NCI-H2081 (cell line): ENCODE results near the gene SYNE1.

Source experiments
- DNase-seq, 2 experiments: peaks; one replicate each; lab custom pipeline; 2025; lab: John Stamatoyannopoulos, UW

Gene SYNE1

DNA sequence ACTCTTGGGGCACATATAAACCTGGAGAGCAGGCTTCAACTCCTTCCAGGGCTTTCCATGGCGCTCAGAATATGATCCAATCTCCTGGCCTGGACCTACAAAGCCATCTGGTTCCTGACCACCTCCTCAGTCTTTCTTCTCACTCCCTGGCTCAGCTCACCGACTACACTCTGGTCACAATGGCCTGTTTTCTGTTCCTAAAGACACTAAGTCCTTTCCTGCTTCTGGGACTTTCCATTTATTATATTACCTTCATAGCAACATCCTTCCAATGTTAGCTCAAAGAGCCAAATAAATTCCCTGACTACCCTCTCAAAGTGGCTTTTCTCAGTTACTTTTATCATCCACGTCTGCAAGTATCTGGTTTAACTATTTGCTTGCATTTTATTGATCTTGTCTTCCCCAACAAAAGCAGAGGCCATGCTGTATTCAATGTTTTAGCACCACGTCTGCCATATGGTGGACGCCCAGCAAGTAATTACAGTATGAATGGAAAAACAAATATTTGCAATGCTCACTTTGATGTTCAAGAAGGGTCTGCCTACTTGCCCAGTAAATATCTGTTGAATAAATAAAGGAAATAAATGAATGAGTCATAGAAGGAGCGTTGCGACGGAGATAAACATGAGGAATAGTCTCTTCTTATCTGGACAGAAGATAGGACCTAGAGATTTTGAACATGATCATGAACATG is 501.3 kb downstream of the SYNE1 start:
- DNase-seq, result peak in 1 of 2 experiments; percentile 53

DNA sequence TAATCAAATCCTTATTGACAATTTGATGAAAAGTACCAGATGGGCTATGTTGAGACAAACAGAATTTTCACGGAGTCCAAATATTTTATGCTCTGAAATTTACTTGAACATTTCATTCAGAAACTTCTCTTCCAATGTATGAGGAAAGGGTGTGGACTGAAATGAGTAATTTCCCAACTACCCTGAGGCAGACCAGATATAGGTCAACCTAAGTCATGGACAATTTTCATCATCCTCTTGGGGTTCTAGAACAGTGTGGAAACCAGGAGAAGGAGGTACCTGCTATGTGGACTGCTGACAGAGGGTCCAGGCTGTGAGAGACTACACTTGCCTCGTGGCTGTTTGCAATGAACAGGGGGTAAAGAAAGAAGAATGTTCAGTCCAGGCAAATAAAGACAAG is 506.7 kb downstream of the SYNE1 start:
- DNase-seq, result no peak

DNA sequence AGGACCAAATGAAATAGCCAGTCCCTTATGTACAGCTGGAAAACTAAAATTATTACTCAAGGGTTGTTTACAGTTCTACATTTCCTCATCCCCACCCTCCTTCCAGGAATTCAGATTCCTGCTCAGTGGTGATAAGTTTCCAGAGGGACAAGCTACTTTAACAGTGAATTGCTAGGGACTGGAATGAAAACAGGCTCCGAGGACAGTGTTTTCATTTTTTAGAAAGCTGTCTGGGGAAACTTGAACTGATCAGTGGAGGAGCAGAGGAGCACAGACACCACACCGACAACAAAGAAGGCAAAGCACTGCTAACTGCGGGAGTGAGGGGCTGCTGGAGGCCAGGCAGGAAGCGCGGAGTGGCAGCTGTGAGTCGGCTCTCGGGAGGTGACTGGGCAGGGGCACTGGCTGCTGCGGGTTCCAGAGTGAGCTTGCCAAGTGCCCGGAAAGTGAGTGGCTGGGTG is 507.4 kb downstream of the SYNE1 start:
- no peak for DNase-seq

DNA sequence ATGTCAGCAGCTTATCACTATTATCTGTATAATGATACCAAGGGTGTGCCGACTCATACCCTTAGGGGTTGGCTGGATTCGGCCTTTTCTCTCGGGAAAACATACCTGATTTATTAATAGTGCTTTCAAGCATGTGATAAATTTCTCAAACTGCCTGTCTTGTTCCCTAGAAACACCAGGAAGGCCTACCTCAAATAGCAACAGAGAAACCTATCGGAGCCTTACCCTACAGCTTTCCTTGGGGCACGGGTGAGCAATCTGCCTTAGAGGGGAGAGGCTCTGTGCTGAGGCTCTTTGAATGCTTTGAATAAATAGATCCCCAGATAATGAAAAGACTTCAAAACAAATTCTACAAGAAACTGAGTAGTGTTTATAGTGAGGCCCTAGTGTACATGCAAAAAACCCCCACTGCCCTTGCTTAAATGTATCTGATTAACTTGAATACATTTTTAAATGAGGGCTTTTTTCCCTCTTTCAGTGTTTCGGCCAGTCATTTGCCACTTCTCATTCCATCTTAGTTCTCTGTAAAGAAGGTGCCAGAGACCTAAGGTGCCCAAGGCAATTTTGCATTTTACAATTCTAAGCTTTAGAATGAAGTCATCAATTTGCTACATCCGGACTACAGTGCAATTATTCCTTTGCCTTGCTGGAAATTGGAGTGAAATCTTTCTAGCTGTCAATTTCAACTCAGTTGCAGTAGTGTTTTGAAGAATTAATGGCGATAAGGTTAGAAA is 509.6 kb downstream of the SYNE1 start:
- DNase-seq, result no peak

DNA sequence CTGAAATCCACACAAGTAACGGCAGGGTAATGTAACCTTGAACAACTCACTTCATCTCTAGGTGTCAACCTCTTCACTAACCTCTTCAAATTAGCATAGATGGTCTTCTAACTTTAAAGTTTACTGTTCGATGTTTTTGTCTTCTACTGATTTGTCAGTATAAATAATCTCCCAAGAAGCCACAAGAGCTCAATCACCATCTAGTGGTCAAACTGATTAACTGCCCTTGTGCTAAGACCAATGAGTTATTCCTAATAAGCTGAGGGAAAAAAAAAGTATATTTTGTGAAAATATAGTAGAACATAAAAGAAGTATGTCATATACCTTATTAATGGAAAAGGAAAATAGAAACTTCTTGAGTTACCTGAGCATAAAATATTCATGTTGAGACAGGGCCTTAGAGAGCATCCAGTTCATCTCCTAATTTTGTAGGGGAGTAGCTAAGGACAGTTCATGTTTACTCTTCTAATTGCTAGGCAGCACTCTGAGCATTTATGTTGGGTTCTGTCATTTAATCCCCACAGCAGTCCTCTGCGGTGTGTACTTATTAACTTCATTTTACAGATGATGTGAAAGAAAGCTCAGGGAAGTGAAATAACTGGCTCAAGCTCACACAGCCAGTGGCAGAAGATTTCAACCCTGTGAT is 512.6 kb downstream of the SYNE1 start:
- DNase-seq, result peak in 1 of 2 experiments; percentile 29

DNA sequence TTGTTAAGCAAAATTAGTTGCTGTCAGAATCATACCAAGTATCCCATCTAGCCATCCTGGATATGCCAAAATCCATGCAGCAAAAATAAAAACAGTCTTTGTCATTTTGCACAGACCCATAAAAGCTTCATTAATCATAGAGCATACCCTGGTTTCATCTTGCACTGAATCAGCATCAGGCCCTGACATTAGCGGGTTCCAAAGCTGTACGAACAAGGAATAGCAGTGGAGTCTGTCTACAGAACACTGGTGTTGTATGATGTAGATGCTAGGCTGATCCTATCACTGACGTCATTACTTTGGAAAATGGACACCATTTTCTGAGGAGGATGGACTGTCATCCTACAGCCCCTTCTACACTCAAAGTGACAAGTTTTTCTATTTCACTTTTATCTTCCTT is 514.1 kb downstream of the SYNE1 start:
- no peak for DNase-seq

DNA sequence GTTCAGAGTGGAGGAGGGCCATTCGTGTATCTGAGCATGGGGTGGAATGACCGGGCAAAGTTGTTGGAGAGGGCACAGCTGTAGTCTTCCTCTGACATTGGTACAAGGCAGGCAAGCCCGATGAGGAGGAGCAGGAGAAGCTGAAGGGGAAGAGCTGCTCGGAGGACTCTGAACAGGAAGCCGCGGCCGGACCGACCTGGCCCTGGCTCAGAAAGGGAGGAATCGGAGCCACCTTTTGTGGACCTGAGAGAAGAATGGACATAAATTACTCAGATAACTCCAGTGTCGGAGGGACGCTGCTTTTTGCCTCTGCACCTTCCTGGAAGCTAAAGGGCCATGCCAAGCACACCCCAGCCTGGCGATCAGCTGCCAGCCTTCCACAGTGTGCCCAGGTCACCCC is 514.7 kb downstream of the SYNE1 start:
- DNase-seq, result no peak

DNA sequence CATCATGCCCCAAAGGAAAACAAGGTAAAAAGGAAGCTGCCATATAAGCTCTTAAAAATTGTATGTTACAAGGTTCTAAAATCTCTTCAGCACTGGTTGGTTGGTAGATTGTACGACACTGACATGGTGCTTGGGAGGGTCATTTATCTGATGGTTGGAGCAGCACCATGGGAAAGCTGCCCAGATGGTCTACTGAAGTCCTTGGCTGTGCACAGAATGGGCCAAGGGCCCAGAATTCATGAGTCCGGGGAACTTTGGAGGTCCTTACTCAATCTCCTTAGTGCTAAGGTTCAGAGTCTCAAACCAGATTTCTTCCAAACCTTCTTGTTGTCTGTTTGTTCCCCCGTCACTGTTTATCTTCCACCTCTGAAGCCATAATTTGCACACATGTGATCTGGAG is 515.3 kb downstream of the SYNE1 start:
- DNase-seq, result no peak

DNA sequence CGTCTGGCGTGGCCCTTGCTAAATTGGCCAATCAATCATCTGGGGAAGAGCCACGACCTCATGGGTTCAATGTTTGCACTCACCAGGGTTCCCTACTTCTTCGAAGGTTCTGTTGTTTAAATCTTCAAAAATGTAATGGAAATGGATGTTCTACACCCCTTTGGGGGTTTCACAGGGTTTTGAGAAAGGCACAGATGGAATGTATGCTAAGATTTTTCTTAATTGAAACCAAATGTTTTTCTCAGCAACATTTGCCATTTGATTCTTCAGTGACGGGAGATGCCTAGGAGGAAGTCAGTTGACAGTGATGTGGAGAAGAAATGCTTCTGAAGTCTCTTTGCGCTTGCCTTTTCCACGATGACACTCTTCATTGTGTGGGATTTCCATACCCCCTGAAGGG is 517.3 kb downstream of the SYNE1 start:
- DNase-seq, result no peak

DNA sequence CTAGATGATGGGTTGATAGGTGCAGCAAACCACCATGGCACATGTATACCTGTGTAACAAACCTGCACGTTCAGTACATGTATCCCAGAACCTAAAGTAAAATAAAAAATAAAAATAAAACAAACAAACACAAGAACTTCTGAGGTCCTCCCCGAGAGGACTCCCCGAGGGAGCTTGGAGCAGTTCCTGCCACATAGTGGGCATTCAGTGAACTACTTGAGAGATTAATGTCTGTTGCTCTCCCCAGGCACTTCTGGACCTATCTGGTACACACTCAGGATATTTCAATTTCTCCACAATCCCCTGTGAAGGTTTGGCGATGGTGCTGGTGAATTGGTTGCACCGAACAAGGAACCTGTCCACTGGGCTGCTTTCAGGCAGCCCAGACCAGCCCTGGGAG is 518.5 kb downstream of the SYNE1 start:
- no peak for DNase-seq

DNA sequence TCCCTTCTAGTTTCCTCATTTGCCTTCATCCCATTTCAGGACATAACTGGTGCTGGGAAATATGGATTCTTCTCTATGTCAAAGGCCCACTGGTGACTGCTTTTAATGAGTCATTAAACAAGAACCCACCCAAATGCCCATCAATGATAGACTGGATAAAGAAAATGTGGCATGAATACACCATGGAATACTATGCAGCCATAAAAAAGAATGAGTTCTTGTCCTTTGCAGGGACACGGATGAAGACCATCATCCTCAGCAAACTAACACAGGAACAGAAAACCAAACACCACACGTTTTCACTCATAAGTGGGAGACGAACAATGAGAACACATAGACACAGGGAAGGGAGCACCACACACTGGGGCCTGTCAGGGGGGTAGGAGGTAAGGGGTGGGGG is 518.9 kb downstream of the SYNE1 start:
- no peak for DNase-seq

DNA sequence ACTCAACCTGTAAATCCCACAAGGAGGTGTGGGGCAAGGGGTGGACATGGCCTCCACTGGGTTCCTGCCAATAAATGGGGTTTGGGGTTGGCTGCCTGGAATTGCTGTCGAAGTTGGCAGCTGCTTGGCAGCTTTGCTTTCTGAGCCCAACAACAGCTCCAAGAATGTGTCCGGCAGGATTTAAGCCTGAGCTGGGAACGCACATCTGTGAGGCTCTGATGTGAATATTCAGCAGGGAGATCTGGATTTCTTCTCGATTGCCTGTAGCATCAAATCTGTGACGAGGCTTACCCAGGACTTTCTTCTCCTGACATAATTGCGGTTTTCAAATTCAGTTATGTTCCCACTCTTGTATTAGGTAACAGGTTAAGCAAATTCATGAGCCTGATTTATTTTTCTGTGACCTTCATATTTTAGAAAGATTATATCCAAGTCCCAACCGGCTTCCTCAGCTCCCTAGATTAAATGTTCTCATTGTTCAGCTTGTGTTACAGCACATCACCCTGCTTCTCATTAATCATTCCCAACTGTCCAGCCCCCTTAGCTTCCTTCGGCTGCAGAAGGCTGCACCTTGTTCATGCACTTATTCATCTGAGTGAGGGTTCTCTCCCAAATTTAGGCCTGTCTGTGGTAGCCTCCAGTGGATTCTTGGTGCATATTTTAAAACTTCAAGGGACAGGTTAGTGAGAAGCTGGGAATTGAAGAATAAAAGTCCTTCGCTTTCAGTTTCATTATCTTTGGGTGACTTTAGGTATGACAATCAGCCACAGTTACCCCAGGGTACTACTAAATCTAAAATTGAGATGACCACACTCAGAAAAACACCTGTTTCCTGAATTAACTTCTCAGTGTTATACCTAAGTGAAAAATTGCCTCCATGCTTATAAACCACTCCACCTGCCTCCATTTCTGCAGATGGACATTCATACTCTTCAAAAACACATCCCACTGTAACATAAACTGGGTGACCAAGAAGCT is 519.7 kb downstream of the SYNE1 start:
- no peak for DNase-seq

DNA sequence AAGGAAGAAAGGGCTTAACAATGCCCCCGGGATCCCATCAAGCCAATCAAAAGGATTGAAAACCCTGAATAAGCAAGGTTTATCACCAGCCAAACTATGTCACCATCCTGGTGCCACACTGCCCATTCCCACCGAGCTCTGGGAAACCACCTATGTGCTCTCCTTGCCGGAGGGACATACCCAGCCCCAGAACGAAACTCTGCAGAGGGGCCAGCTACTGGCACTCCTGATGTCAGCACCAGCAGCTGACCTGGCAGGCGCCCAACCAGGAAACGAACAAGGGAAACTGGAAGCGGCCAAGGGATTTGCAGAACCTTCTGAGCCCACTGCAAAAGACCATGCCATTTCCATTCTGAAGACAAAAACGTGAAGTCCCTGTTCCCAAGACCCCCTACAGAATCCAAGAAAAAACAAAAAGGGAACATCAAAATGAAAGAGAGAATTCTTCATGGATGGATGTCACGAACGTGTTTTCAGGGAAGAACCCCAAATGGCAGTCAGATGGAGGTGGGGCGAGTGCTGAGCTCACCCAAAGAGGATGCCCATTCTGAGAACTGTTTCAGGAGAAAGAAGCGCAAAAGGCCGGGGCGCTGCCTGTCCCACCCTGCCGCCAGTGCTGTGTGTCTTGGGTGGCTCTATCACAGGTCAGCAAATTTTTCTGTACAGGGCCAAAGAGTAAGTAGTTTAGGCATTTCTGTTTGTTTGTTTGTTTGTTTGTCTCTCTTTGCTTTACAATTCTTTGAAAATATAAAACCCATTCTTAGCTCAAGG is 524.5 kb downstream of the SYNE1 start:
- no peak for DNase-seq

DNA sequence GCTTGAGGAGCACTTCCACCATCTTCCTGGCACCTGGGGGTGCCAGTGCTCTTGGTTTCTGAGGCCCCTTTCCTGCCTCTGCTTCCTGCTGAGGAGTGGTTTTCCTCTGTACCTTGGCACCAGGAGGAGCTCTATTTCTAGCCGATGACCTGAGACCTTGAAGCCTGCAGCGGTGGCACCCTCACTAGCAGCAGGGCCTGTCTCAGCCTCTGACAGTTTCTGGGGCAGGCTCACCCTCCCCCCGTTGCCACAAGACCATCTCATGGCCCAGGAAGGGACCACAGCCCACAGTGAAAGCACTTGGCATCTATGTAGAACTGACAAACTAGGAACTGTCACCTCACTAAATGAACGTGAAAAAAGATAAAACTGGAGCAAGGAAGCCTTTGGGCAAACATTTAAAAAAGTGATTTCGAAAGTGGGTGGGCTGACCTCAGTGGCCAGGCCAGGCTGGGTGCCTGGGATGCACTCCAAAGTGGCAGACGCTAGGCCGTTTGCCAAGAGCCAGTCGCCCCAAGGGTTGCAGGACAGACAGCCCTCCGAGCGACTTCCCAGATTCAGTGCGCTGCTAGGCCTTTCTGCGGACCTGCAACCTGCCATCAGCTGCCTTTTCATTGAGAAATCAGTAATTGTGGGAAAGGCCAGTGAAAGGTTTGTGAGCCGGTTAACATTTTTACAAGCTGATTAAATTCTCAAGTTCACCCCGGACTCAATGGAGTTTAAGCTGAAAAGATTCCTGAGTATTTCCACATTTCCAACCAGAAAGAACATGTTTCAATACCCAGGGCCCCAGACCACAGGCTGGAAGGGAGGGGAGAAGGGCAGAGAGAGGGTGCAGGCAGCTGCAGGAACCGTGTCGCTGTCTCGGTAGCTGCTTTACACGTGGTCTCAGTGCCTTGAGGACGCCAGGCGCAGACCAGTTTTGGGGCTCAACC is 526.0 kb downstream of the SYNE1 start:
- DNase-seq, result no peak

DNA sequence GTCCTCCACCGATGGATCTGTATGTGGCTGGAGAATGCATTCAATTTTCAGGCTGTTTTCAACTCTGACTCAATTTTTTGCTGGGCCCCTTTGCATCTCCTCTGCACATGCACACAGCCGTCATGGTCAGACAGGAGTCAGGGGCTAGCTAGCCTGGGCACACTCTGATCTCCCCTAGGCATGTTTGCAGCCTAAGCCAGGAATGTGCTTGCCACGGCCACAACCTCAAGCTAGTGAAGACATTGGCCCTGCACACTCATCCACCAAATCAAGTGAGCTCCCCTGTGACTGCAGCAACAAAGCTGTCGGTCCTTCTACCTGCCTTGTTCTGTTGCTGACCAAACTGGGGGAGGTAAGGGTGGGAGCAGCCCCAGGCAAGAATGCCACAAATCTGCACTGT is 529.2 kb downstream of the SYNE1 start:
- DNase-seq, result no peak

DNA sequence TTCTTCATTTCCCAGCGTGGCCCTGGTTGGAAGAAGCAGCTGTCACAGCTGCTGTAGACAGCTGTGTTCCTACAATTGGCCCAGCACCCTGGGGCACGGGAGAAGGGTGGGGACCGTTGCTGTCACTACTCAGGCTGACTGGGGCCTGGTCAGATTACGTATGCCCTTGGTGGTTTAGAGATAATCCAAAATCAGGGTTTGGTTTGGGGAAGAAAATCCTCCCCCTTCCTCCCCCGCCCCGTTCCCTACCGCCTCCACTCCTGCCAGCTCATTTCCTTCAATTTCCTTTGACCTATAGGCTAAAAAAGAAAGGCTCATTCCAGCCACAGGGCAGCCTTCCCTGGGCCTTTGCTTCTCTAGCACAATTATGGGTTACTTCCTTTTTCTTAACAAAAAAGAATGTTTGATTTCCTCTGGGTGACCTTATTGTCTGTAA is 537.0 kb downstream of the SYNE1 start:
- no peak for DNase-seq

DNA sequence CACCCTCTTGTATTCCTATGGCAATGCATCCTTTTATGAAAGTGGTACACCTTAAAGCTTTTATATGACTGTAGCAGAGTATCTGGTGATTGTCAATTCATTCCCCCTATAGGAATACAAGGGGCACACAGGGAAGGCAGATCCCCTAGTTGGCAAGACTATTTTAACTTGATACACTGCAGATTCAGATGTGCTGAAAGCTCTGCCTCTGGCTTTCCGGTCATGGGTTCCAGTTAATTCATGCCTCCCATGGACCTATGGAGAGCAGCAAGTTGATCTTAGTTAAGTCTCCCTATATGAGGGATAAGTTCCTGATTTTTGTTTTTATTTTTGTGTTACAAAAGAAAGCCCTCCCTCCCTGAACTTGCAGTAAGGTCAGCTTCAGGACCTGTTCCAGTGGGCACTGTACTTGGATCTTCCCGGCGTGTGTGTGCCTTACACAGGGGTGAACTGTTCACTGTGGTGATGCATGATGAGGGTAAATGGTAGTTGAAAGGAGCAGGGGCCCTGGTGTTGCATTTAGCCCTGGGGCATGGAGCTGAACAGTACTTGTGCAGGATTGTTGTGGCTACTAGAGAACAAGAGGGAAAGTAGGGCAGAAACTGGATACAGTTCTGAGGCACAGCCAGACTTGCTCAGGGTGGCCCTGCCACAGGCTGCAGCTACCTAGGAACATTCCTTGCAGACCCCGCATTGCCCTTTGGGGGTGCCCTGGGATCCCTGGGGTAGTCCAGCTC is 537.5 kb downstream of the SYNE1 start:
- no peak for DNase-seq

DNA sequence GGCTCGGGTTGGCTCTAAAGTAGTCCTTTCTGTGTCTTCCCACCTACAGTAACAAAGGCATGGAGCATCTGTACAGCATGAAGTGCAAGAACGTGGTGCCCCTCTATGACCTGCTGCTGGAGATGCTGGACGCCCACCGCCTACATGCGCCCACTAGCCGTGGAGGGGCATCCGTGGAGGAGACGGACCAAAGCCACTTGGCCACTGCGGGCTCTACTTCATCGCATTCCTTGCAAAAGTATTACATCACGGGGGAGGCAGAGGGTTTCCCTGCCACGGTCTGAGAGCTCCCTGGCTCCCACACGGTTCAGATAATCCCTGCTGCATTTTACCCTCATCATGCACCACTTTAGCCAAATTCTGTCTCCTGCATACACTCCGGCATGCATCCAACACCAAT is 538.5 kb downstream of the SYNE1 start:
- DNase-seq, result no peak

DNA sequence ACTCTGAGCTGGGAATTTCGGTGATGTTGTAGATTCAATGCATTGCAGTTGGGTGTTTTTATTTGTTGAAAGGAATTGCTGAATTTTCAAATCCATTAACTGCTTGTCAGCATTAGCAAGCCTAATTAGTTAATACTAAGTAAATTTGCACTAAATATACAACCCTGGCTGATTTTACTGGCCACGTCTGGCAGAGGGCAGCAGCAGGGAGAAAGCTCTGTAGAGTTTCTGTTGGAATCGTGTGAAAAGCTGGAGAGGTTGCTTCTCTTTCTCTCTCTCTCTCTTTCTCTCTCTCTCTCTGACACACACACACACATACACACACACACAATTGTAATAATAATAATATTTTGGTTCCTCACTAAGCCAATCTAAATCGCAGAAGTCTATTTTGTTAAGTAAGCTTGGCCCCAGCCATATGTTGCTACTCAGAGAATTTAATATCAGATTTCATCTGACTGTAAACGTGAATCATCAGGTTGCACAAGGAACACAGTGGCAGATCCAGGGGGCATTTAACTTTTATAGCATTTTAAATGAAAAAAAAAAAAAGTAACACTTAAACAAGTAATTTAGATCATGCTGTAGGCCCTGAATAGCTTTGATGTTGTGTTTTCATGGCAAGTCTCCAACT is 540.2 kb downstream of the SYNE1 start:
- no peak for DNase-seq
